ENCODE results near the gene NOTUM.
"Not testable (repeated sequence)": the region's sequence is repeated elsewhere in the genome, so short reads cannot be mapped to it uniquely, and the experiment has no call there.

The NOTUM gene

GRCh38 chr17:81996232-81996756, 35.3 kb upstream of the NOTUM start:
- no peak for DNase-seq

GRCh38 chr17:81995463-81996231, 34.7 kb upstream of the NOTUM start:
- no peak for DNase-seq

DNA sequence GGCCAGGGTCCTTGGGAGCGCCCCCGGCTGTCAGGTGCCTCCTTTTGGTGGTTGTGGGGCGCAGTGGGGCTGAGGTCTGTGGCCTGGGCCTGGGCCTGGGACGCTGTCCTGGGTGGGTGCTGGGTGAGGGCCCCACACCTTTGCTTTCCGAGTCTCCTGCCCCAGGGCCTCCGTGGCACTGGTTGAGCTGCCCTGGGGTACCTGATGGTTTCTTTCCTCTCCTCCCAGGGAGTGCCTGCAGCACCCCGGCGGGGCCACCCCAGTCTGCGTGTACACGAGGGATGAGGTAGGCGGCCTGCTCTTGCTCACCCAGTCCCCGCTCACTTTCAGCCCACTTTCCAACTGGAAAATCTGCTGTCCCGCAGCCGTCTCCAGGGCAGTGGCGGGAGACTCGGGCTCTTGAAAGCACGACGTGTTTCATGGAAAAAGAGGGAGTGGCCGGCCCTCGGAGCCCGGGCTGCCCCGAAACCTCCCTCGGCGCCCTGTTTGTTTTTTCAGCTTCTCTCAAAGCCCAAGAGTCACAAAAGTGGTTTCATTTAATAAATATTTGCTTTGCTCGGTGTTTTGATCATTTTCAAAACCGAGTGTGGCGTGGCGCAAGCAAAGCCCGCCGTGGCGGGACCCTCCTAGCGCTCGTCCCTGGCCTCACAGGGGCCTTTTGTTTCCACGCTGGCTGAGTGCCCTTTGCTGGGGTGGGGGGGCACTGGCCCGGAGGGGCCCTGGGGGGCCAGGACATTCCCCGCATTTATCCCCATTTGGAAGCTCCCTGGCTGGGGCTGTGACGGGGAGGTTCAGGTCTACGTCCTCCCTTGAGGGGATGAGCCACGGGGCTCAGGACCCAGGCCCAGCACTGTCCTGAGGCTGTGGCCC, 33.8 kb upstream of the NOTUM start:
- no peak for DNase-seq

- DNase-seq = no peak
Measured at GRCh38 chr17:81993729-81994592, 33.0 kb upstream of the NOTUM start.

- DNase-seq = peak; percentile 7
Measured at GRCh38 chr17:81992306-81993102, 31.5 kb upstream of the NOTUM start.

- peak; percentile 91 for DNase-seq
Measured at GRCh38 chr17:81991684-81992305, 30.8 kb upstream of the NOTUM start.

DNA sequence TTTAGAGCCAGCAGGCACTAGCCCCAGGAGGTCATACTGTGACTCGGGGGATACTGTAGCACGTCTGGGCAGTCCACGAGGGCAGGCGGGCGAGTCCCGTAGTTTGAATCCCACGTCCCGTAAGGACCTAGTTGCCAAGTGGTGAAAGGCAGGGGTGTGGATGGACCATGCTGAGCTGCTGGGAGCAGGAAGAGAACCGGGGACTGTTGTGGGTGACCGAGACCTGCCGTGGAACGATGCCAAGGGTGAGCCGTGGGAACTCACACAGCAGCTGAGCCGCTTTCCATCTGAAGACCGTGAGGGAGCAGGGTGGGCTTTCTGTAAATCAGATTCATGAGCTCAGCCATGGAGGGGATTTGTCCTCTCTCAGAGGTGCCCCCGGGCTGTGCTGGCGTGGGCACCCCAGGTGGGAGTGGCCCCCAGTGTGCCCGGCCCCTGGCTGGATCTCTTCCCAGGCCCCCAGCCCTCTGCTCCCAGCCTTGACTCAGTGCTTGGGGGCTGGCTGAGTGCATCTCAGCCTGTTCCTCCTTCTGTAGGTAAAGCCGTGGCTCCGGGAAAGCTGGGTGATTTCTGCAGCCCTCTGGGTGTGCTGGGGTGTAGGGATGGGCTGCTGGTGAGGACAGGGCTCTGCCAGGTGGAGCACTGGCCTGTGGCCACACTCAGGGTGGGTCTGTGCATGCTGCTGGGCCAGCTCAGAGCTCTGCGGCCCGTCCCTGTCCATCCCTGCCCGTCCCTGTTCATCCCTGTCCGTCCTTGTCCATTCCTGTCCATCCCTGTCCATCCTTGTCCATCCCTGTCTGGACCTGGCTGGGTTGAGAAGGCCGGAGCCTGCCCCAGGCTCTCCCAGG, 30.1 kb upstream of the NOTUM start:
- no peak for DNase-seq

DNA sequence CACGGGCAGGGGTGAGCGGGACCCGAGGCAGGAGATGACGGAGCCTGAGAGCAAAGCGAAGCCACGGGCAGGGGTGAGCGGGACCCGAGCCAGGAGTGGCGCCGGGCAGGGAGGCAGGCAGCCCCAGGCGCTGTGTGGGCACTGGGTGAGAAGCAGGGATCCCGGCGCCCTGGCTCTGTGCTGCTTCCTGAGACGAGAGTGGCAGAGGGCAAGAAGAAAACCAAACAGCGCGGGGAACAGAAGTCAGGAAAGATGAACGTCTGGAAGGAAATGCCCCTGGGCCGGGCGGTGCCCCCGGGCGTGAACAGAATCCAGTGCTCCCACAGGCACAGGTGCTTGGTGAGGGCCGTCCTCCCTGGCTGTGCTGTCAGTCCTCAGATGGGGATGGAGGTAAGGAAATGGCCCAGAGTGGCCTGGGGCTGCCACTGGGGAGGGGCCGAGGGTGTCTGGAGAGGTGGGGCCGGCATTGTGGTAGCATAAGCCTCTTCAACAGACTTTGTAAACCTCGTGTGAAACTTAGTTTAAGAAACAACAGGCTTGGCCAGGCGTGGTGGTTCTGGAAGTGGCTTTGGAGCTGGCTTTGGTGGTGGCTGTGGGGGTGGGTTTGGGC, 26.3 kb upstream of the NOTUM start:
- DNase-seq = no peak

- no peak for DNase-seq
Measured at GRCh38 chr17:81986606-81987005, 25.6 kb upstream of the NOTUM start.

- DNase-seq = no peak
Measured at GRCh38 chr17:81984773-81985410, 23.9 kb upstream of the NOTUM start.

GRCh38 chr17:81983639-81984373, 22.8 kb upstream of the NOTUM start:
- DNase-seq = no peak

GRCh38 chr17:81983011-81983638, 22.1 kb upstream of the NOTUM start:
- no peak for DNase-seq

DNA sequence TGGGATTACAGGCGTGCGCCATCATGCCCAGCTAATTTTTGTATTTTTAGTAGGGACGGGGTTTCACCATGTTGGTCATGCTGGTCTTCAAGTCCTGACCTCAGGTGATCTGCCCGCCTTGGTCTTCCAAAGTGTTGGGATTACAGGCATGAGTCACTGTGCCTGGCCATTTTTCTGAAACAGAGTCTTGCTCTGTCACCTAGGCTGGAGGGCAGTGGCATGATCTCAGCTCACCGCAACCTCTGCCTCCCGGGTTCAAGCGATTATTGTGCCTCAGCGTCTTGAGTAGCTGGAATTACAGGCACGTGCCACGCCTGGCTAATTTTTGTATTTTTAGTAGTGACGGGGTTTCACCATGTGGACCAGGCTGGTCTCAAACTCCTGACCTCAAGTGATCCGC, 20.5 kb upstream of the NOTUM start:
- DNase-seq = not testable (repeated sequence)

DNA sequence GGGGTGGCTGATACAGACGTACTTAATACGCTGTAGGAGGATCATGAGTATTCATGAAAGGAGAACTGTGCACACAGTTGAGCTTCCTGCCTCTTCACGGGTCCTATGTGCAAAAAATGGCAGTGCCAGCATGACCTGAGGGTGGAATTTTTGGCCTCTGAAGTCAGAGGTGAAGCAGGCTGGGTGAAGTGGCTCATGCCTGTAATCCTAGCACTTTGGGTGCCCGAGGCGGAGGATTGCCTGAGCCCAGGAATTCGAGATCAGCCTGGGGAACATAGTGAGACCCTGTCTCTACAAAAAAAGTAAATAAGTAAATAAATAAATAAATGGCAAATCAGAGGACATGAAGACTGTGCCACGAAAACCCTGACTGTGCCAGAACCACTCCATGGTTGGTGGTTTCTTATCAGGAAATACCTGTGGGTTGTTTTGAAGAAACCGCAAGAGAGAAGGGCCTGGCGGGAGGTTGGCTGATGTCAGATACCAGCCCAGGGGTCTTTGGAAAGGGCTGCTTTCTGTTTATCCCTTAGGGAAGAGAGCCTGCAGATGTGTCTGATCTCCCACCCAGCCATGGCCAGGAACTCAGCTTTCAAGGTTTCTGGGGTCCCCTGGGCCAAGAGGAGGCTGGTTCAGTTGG, 19.8 kb upstream of the NOTUM start:
- no peak for DNase-seq

DNA sequence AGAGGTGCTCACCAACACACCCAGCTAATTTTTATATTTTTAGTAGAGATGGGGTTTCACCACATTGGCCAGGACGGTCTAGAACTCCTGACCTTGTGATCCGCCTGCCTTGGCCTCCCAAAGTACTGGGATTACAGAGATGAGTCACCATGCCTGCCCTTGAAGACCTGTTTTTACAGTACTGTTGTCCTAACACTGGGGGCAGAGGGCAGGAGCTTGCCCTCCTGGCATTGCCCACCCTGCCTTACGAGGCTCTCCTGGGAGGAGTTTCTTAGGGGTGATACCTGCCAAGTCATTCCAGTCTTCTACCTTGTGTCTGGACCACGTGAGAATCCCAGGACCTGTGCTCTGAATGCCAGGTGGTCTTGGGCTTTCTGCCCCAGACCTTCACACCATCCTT, 19.1 kb upstream of the NOTUM start:
- no peak for DNase-seq

- no peak for DNase-seq
Measured at GRCh38 chr17:81978524-81979298, 17.7 kb upstream of the NOTUM start.

DNA sequence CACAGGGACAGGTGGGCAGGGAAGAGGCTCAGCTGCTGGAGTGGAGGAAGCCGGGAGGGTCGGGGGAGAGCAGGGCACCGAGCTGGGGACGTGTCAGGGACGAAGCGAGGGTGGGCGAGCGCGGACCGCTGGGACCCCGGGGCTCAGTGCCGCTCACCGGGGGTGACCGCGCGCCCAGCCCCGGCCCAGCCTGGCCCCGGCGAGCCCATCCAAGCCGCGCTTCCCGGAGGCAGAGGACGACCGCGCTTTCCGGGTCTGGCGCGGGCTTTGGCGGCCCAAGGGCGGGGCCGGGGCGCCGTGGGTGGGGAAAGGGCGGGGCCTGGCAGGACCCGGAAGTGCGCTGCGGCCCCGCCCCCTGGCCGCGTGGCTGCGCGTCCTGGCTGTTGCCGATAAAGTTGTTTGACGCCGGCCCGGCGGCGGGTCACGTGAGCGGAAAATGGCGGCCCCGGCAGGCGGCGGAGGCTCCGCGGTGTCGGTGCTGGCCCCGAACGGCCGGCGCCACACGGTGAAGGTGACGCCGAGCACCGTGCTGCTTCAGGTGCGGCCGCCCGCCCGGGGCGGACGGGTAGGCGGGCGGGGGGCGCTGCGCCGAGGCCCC, 16.3 kb upstream of the NOTUM start, which contains the start of gene ASPSCR1:
ASPSCR1 (plus strand) TSS at position 419 of the 598 bp plus-strand sequence; CDS start at position 437, 18 bp downstream.
- DNase-seq = peak; percentile 82
